K562 (cell line): ENCODE data around the gene SOWAHA. TPM values are rescaled to one million over a fixed set of nuclear protein-coding genes. Genes with fewer than 3 reads are reported as not detected.
A peak's percentile ranks its signal among the peaks of the same experiment; 100 is the strongest.

ENCODE experiments used
- ATAC-seq: fragments of 200-7000 bp; cut with Tn5 transposase; 3 replicates; pipeline ENCODE4 v1.9.1; 2020; ENCODE audit warnings: moderate library complexity
- BruUV-seq: library from RNA; stranded (reverse); fragments of 400-500 nt; replicated peaks from 2 replicates; lab custom pipeline; 2021; lab: Mats Ljungman, UMichigan
- CTCF ChIA-PET: fragments of 300-600 bp; formaldehyde crosslinking; extraction: SDS; loops from one replicate; lab custom pipeline; 2021; ENCODE audit warnings: low intra/inter-chr PET ratio; lab: Yijun Ruan, JAX
- POLR2A ChIA-PET: fragments of 300-600, 350-650 bp; sonication (Branson Sonifier 250); formaldehyde crosslinking; extraction: SDS; loops from one replicate; lab custom pipeline; 2021; ENCODE audit warnings: antibody characterized with exemption, inconsistent platforms; lab: Yijun Ruan, JAX
- DNase-seq, 4 experiments: peaks; one replicate each; pipeline versions ENCODE4 v3.0.0 to v3.0.0-alpha.2; 2011 to 2018; ENCODE audit warnings: low spot score in 3 of 4, mixed read lengths in 3 of 4; ENCODE audit errors: extremely low read depth in 1 of 4
- FAIRE-seq: peaks from 2 replicates; lab custom pipeline; 2011; peaks lifted over from hg19 to GRCh38; lab: Jason Lieb, UNC
- H2AFZ ChIP-seq: 2 replicates; pipeline ENCODE4 v1.6.0; 2011; ENCODE audit warnings: low read depth, low read length, control low read depth, inconsistent platforms
- H3K27ac ChIP-seq: fragments of 200-600 bp; 3 replicates; pipeline ENCODE4 v1.8.0; 2011; ENCODE audit warnings: low read depth, mild to moderate bottlenecking, control low read depth, inconsistent platforms, low read length, moderate library complexity, mixed read lengths; ENCODE audit errors: extremely low read depth
- H3K27me3 ChIP-seq, 2 experiments: fragments of 300-600 bp in 1 of 2; 2 replicates in 1 of 2; 3 replicates in 1 of 2; pipeline versions ENCODE4 v1.6.0 to v1.8.0; 2011; ENCODE audit warnings: inconsistent platforms in 2 of 2, low read length in 2 of 2, mild to moderate bottlenecking in 1 of 2, mixed read lengths in 1 of 2, moderate library complexity in 1 of 2; ENCODE audit not compliant: control insufficient read depth in 2 of 2, insufficient read depth in 2 of 2
- H3K36me3 ChIP-seq: fragments of 300-600 bp; 3 replicates; pipeline ENCODE4 v1.8.0; 2011; ENCODE audit warnings: mild to moderate bottlenecking, low read length, inconsistent platforms; ENCODE audit not compliant: control insufficient read depth, insufficient read depth
- H3K4me1 ChIP-seq, 2 experiments: fragments of 200-600 bp in 1 of 2; replicated peaks in 1 of 2; 2 replicates in 1 of 2; 3 replicates in 1 of 2; pipeline versions ENCODE4 v1.5.1 to v1.8.0; 2011; ENCODE audit warnings: inconsistent platforms in 2 of 2, low read length in 2 of 2, mild to moderate bottlenecking in 1 of 2, mixed read lengths in 1 of 2, moderate library complexity in 1 of 2; ENCODE audit not compliant: control insufficient read depth in 2 of 2, insufficient read depth in 2 of 2
- H3K4me2 ChIP-seq: 2 replicates; pipeline ENCODE4 v1.6.1; 2011; ENCODE audit warnings: low read length, control low read depth, inconsistent platforms, mixed read lengths; ENCODE audit not compliant: insufficient read depth
- H3K4me3 ChIP-seq: fragments of 200-600 bp; sonication (generic), shearing (Covaris generic); 2 replicates; pipeline ENCODE4 v1.5.1; 2016; ENCODE audit warnings: control low read depth, inconsistent platforms
- H3K79me2 ChIP-seq: fragments of 200-600 bp; 3 replicates; pipeline ENCODE4 v1.8.0; 2011; ENCODE audit warnings: low read length, inconsistent platforms; ENCODE audit not compliant: control insufficient read depth, insufficient read depth
- H3K9ac ChIP-seq, 2 experiments: 2 replicates each; pipeline versions ENCODE4 v1.6.0 to v1.6.1; 2011; ENCODE audit warnings: low read depth in 2 of 2, low read length in 2 of 2, control low read depth in 1 of 2, inconsistent platforms in 1 of 2, mild to moderate bottlenecking in 1 of 2, mixed read lengths in 1 of 2; ENCODE audit not compliant: insufficient read depth in 1 of 2
- H3K9me1 ChIP-seq: one replicate; pipeline ENCODE4 v1.6.0; 2011; ENCODE audit warnings: inconsistent platforms, mild to moderate bottlenecking, low read length, moderate library complexity; ENCODE audit not compliant: control insufficient read depth, insufficient read depth
- H3K9me3 ChIP-seq: replicated peaks from 2 replicates; pipeline ENCODE4 v1.5.1; 2011; ENCODE audit warnings: low read depth, low read length, inconsistent platforms; ENCODE audit not compliant: control insufficient read depth, insufficient read depth
- H4K20me1 ChIP-seq: replicated peaks from 2 replicates; pipeline ENCODE4 v1.6.1; 2011; ENCODE audit warnings: low read length, inconsistent platforms, mixed read lengths; ENCODE audit not compliant: control insufficient read depth, insufficient read depth
- ARNT ChIP-seq, 2 experiments: fragments of 450-650 bp; IDR thresholded peaks; 2 replicates each; pipeline ENCODE4 v1.6.1; 2016; ENCODE audit warnings: mild to moderate bottlenecking in 1 of 2
- CBX2 ChIP-seq: fragments of 200-600 bp; sonication (generic); IDR thresholded peaks from one replicate; pipeline ENCODE4 v1.6.1; 2012; ENCODE audit warnings: mild to moderate bottlenecking, low read length, inconsistent platforms; ENCODE audit not compliant: insufficient read depth, poor library complexity, severe bottlenecking
- CEBPB ChIP-seq: fragments of 450-650 bp; IDR thresholded peaks from 2 replicates; pipeline ENCODE4 v1.6.1; 2016; ENCODE audit warnings: missing genetic modification characterization, missing compliant biosample characterization
- MEF2A ChIP-seq: IDR thresholded peaks from 2 replicates; pipeline ENCODE4 v1.6.1; 2011; ENCODE audit warnings: low read depth, mild to moderate bottlenecking, low read length, moderate library complexity; ENCODE audit not compliant: control insufficient read depth
- MIER1 ChIP-seq: fragments of 450-650 bp; IDR thresholded peaks from 2 replicates; pipeline ENCODE4 v1.6.1; 2016; ENCODE audit warnings: antibody characterized with exemption, mild to moderate bottlenecking, low read depth
- ZNF274 ChIP-seq: IDR thresholded peaks from 2 replicates; pipeline ENCODE4 v1.6.1; 2011; ENCODE audit warnings: low read depth, mild to moderate bottlenecking, low read length, moderate library complexity, borderline replicate concordance
- WGBS: fragments of 100-300 bp; shearing (Covaris generic); methylation state at CpG from one replicate; pipeline ENCODE4 v1.1.6; 2016; ENCODE audit warnings: low coverage, mixed read lengths; ENCODE audit not compliant: insufficient coverage; ENCODE audit errors: missing lambda C conversion rate; 5-methylcytosine and 5-hydroxymethylcytosine counted together
- in situ Hi-C: fragments of 300-500 bp; cut with MboI; formaldehyde crosslinking; loops from 4 replicates; pipeline ENCODE4 v1.15.0; 2018; ENCODE audit warnings: inconsistent platforms, mixed read lengths
- intact Hi-C: fragments of 100-400 bp; cut with micrococcal nuclease; formaldehyde crosslinking; loops from 2 replicates; pipeline ENCODE4 v1.14.2; 2022
- polyA plus RNA-seq, 8 experiments: library from polyadenylated mRNA; depleted of rRNA in 4 of 8; stranded (reverse) in 5 of 8; unstranded in 3 of 8; fragments of >200 nt; fragmentation: Nextera tagmentation in 2 of 8; fragmentation: Illumina TruSeq in 1 of 8; extraction: Ambion mirVana in 2 of 8; extraction: Trizol in 1 of 8; gene quantifications; 2 replicates each; pipeline versions ENCODE4 v1.2.1 to v1.2.3, GENCODE V29; 2011 to 2014; ENCODE audit warnings: inconsistent platforms in 1 of 8, missing spikeins in 1 of 8
- total RNA-seq, 7 experiments: library from RNA; depleted of rRNA in 6 of 7; stranded (reverse); fragments of >200 nt in 6 of 7; fragmentation: Illumina TruSeq in 2 of 7; extraction: Trizol in 2 of 7; gene quantifications; 2 replicates each; pipeline versions ENCODE4 v1.2.1 to v1.2.3, GENCODE V29; 2011 to 2021; ENCODE audit warnings: low replicate concordance in 1 of 7
- TF ChIP-seq, protein P1 (sequence below): fragments of 250-450 bp; sonication (Bioruptor Pico); IDR thresholded peaks from 2 replicates; pipeline ENCODE4 v1.8.0; 2022; ENCODE audit warnings: inconsistent platforms, mild to moderate bottlenecking, moderate library complexity, borderline replicate concordance
- TF ChIP-seq, protein P2 (sequence below): fragments of 450-650 bp; conservative IDR thresholded peaks from 2 replicates; pipeline ENCODE4 v1.6.1; 2016; ENCODE audit warnings: missing genetic modification characterization, low read depth, mild to moderate bottlenecking, missing compliant biosample characterization, moderate library complexity
- TF ChIP-seq, protein P3 (sequence below): sonication (generic); formaldehyde crosslinking; IDR thresholded peaks from 2 replicates; pipeline ENCODE4 v1.8.1; 2022; ENCODE audit warnings: missing genetic modification reagents
- TF ChIP-seq, protein P4 (sequence below): fragments of 250-450 bp; sonication (Bioruptor Pico); IDR thresholded peaks from 2 replicates; pipeline ENCODE4 v1.5.0; 2021
- TF ChIP-seq, protein P5 (sequence below): fragments of 250-450 bp; sonication (Bioruptor Pico); IDR thresholded peaks from 2 replicates; pipeline ENCODE4 v1.8.0; 2021; ENCODE audit warnings: moderate library complexity, mild to moderate bottlenecking, inconsistent platforms

SOWAHA gene
- total and polyA plus RNA-seq, 9 of the 15 experiments (the other 6 are each of a cell fraction or from before 2014, with no cell fraction given): not detected

DNA sequence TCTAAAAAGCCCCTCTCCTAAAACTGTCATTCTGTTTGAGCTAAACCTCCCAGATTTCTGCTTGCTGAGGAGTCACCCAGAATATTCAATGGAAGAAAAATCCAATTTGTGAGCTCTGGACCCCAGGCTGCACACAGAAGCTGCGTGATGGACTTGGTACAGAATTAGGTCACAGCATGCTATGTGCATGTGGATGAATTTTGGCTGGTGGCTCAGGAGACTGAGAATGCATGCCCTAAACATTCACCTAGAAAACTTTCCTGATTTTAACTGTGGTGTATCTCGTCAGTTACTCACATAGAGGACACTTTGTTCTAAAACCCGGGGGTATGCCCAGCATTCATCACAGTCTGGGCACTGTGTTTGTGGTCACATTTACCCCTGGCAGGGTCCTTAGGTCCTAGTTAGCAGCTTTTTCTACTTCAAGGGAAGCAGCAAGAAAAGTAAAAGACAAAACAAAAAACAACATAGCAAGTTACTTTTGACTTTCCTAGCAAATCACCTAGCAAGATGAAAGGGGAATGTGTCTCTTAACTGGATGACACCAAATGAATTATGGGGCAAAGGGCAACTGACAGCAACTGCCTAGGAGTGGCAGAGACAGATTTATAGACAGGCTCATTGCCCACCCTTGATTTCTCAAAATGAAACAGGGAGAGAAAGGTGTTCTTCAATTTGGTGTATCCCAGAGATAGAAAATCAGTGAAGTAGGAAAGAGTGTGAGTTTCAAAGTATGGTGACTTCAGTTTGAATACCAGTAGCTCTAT, 25.6 kb downstream of the SOWAHA start (continued):
- TF ChIP-seq CBX2: no peak

DNA sequence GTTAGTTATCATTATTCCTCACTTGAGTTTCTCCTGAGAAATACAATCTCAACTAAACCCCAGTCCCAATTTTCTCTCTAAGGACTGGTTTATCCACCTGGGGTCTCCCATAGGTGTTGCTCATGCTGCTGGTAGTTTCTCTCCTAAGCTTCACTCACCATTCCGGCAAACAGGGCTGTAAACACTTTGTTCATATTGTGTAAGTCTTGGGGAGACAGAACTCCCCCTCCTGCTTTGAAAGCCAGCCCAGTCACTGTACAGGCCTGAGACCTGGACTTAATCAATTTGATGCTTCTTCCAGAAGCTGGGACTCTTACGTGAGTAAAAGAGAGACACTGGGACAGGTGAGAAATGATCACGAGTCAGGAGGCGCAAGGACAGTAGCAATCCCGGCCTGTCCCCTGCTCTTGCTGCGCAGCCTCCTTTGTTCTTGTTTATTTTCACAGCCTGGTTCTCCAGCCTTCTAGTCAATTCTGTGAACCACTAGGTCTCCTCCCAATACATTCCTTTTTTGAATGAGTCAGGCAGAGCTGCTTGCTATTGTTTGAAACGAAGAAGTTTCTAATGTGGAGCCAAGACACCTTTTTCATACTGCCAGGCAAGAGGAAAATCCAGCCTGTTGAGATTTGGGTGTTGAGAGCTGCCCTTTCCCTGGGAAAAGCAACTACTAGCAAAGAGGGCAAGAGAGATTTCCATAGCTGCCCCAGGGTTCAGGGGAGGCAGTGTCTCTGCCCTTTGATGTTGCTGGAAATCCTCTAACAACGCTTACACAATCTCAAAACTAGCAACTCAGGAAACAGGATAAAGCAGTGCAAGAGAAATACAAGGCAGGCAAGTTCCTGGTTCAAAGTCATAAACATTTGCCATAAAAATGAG, 26.6 kb downstream of the SOWAHA start:
- intact Hi-C loops: no loop called here
- peaks cover 0 to 19% of the 10 kb centered on the region in 2 experiments; a peak in 3 of 5 replicates for H3K4me1 ChIP-seq
- POLR2A ChIA-PET: interaction anchor here (0.7 to 1.6 kb wide), 4 partner anchors 9 to 15 kb away, joined by 3 to 8 read pairs (median 4); partner anchors contain the start of gene SHROOM1
- H3K27me3 ChIP-seq: no peaks in the 10 kb centered on the region
- DNase-seq: no peak
- FAIRE-seq: no peak
- peak overlapping the region; percentile 69 for H2AFZ ChIP-seq
- no peak overlapping the region for H3K27ac ChIP-seq
- in situ Hi-C loops: no loop called here
- no peak; the same call in 2 of the 3 replicates for ATAC-seq
- no TSS peak for BruUV-seq
- CTCF ChIA-PET: no interaction called here
- H3K36me3 ChIP-seq: no peaks in the 10 kb centered on the region
- no peak overlapping the region for H3K4me2 ChIP-seq
- H3K9me3 ChIP-seq: no peaks in the 10 kb centered on the region
- H3K9ac ChIP-seq: no peak overlapping the region
- no peaks in the 10 kb centered on the region for H3K79me2 ChIP-seq
- 67% methylated on average over 8 of the region's 8 CpGs for WGBS
- no peaks in the 10 kb centered on the region for H4K20me1 ChIP-seq
- H3K9me1 ChIP-seq: no peaks in the 10 kb centered on the region
- no peak overlapping the region for H3K4me3 ChIP-seq
- TF ChIP-seq, protein P1, sequence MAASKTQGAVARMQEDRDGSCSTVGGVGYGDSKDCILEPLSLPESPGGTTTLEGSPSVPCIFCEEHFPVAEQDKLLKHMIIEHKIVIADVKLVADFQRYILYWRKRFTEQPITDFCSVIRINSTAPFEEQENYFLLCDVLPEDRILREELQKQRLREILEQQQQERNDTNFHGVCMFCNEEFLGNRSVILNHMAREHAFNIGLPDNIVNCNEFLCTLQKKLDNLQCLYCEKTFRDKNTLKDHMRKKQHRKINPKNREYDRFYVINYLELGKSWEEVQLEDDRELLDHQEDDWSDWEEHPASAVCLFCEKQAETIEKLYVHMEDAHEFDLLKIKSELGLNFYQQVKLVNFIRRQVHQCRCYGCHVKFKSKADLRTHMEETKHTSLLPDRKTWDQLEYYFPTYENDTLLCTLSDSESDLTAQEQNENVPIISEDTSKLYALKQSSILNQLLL (CRISPR knock-in tag): no peak
- TF ChIP-seq, protein P2, sequence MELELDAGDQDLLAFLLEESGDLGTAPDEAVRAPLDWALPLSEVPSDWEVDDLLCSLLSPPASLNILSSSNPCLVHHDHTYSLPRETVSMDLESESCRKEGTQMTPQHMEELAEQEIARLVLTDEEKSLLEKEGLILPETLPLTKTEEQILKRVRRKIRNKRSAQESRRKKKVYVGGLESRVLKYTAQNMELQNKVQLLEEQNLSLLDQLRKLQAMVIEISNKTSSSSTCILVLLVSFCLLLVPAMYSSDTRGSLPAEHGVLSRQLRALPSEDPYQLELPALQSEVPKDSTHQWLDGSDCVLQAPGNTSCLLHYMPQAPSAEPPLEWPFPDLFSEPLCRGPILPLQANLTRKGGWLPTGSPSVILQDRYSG: no peak
- TF ChIP-seq MEF2A (no peak), ZNF274 (no peak), ARNT (IDR thresholded peaks at IDR 0.05) (no peak), MIER1 (no peak), CEBPB (tag) (no peak)
- TF ChIP-seq, protein P3, sequence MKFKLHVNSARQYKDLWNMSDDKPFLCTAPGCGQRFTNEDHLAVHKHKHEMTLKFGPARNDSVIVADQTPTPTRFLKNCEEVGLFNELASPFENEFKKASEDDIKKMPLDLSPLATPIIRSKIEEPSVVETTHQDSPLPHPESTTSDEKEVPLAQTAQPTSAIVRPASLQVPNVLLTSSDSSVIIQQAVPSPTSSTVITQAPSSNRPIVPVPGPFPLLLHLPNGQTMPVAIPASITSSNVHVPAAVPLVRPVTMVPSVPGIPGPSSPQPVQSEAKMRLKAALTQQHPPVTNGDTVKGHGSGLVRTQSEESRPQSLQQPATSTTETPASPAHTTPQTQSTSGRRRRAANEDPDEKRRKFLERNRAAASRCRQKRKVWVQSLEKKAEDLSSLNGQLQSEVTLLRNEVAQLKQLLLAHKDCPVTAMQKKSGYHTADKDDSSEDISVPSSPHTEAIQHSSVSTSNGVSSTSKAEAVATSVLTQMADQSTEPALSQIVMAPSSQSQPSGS (CRISPR knock-in tag): no peak
- TF ChIP-seq, protein P4, sequence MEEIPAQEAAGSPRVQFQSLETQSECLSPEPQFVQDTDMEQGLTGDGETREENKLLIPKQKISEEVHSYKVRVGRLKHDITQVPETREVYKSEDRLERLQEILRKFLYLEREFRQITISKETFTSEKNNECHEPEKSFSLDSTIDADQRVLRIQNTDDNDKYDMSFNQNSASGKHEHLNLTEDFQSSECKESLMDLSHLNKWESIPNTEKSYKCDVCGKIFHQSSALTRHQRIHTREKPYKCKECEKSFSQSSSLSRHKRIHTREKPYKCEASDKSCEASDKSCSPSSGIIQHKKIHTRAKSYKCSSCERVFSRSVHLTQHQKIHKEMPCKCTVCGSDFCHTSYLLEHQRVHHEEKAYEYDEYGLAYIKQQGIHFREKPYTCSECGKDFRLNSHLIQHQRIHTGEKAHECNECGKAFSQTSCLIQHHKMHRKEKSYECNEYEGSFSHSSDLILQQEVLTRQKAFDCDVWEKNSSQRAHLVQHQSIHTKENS (CRISPR knock-in tag): no peak
- TF ChIP-seq, protein P5, sequence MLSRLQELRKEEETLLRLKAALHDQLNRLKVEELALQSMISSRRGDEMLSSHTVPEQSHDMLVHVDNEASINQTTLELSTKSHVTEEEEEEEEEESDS (CRISPR knock-in tag): no peak
